Measurements from ENCODE around the gene ABHD17A. TPM values are rescaled to one million over a fixed set of nuclear protein-coding genes. Genes with fewer than 3 reads are reported as not detected.

The ABHD17A gene
- total RNA-seq, 1 donor = 52.5 TPM

DNA sequence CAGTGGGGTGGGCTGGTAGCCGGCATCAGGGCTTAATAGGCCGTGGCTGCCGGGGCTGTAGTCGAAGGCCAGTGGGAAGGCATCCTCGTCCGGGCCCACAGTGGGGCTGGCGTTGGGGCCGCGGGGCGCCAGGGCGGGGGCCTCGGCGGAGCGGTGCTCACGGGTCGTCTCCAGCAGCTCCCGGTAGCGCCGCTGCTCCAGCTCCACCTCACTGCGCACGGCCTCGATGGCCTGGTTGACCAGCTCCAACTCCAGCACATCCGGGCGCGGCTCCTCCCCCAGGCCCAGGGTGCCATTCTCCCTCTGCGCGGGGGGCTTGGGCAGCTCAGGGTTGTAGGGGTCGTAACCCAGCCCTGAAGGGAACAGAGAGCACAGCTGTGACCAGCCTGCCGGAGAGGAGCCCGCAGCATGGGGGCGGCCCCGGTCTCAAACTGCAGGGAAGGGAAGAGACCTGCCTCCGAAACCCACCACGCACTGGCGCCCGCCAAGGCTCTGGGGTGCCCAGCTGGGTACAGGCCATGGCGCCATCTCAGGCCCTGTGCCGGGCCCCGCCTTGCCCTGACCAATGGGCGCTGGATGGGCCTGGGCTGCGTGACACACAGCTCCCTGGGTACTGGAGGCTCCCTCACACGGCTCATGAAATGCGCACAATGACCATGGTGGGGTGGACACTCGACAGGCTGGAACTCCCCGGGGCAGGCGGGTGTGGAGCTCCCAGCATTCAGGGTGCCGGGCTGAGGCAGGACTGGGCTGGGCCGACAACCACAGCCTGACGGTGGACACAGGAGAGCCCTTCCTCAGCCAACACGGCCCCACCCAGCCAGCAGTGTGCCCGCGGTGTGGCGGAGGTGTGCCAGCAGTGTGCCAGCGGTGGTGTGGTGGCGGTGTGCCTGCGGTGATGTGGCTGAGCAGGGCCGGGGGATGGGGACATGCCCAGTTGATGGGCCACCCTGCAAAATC is 56.7 kb downstream of the ABHD17A start:
- H2AFZ ChIP-seq (ENCODE audit: low read length) = no peak overlapping the region
- no peak overlapping the region for H3K4me2 ChIP-seq (ENCODE audit: insufficient read depth, low read length)
- no peaks in the 10 kb centered on the region for H3K9me3 ChIP-seq (ENCODE audit: low read depth, low read length)
- H4K20me1 ChIP-seq (ENCODE audit: insufficient read depth, low read length) = peaks cover 42% of the 10 kb centered on the region
- H3K4me1 ChIP-seq (ENCODE audit: insufficient read depth, low read length) = no peaks in the 10 kb centered on the region
- H3K27me3 ChIP-seq (ENCODE audit: insufficient read depth, low read length) = no peaks in the 10 kb centered on the region
- TF ChIP-seq, protein P1, sequence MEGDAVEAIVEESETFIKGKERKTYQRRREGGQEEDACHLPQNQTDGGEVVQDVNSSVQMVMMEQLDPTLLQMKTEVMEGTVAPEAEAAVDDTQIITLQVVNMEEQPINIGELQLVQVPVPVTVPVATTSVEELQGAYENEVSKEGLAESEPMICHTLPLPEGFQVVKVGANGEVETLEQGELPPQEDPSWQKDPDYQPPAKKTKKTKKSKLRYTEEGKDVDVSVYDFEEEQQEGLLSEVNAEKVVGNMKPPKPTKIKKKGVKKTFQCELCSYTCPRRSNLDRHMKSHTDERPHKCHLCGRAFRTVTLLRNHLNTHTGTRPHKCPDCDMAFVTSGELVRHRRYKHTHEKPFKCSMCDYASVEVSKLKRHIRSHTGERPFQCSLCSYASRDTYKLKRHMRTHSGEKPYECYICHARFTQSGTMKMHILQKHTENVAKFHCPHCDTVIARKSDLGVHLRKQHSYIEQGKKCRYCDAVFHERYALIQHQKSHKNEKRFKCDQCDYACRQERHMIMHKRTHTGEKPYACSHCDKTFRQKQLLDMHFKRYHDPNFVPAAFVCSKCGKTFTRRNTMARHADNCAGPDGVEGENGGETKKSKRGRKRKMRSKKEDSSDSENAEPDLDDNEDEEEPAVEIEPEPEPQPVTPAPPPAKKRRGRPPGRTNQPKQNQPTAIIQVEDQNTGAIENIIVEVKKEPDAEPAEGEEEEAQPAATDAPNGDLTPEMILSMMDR (IDR thresholded peaks at IDR 0.05; ENCODE audit: extremely low read depth, low read depth, low read length) = no peak
- no peak overlapping the region for H3K27ac ChIP-seq (ENCODE audit: low read depth, low read length)
- no peak for DNase-seq (ENCODE audit: insufficient read length, low spot score, missing footprints)
- H3K79me2 ChIP-seq (ENCODE audit: insufficient read depth, low read length) = peaks cover 54% of the 10 kb centered on the region
- no peak overlapping the region for H3K4me3 ChIP-seq (ENCODE audit: insufficient read depth, low read length)
- H3K36me3 ChIP-seq (ENCODE audit: insufficient read depth, low read length) = peaks cover 16% of the 10 kb centered on the region

DNA sequence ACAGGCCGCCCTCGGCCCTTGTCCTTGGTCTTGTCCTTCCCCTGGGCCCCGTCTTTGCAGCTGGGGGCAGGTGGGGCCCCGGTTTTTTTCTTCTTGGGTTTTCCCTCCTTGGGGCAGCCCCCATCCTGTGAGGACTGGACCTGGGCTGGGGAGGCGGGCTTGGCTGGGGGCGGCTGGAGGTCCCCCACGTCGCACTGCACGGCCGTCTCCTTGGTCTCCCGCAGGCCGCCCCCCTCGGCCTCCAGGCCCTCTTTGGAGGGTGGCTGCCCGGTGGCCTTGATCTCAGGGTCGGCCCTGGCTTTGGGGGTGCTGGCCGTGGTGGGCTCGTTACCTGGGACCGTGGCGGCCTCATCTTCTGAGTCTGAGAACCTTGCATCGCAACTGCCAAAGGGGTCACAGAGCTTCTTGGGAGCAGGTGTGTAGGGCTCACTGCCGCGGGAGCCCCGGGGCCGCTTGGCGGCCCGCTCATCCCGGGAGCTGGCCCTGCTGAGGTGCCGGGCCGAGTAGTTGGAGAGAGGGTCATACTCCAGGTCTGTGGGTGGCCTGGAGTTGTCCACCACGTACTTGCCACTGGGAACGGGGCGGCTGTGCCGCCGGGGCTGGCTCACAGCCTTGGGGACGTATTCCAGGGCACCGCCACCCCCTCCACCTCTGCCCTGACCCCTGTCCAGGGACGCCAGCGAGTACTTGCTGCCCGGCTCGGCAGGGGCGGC is 57.6 kb downstream of the ABHD17A start:
- H3K36me3 ChIP-seq (ENCODE audit: insufficient read depth, low read length) = peaks cover 16% of the 10 kb centered on the region
- H3K79me2 ChIP-seq (ENCODE audit: insufficient read depth, low read length) = peaks cover 46% of the 10 kb centered on the region
- no peak overlapping the region for H3K4me3 ChIP-seq (ENCODE audit: insufficient read depth, low read length)
- H3K27ac ChIP-seq (ENCODE audit: low read depth, low read length) = no peak overlapping the region
- H4K20me1 ChIP-seq (ENCODE audit: insufficient read depth, low read length) = peaks cover 40% of the 10 kb centered on the region
- no peaks in the 10 kb centered on the region for H3K27me3 ChIP-seq (ENCODE audit: insufficient read depth, low read length)
- H3K4me1 ChIP-seq (ENCODE audit: insufficient read depth, low read length) = no peaks in the 10 kb centered on the region
- no peaks in the 10 kb centered on the region for H3K9me3 ChIP-seq (ENCODE audit: low read depth, low read length)
- TF ChIP-seq, protein P1 (IDR thresholded peaks at IDR 0.05; ENCODE audit: extremely low read depth, low read depth, low read length) = no peak
- no peak overlapping the region for H2AFZ ChIP-seq (ENCODE audit: low read length)
- H3K4me2 ChIP-seq (ENCODE audit: insufficient read depth, low read length) = no peak overlapping the region
- DNase-seq (ENCODE audit: insufficient read length, low spot score, missing footprints) = peak; percentile 90

Other genes starting within 250 kb of the ABHD17A start
- 46.6 and 55.0 TPM in 2 replicates for gene TCF3, start 232.9 kb downstream of the ABHD17A start, total RNA-seq
- not detected in 2 replicates for gene ONECUT3, start 132.0 kb downstream of the ABHD17A start, total RNA-seq
- gene ATP8B3, start 73.2 kb downstream of the ABHD17A start, total RNA-seq = 0.59 and 0.72 TPM in 2 replicates
- 8.5 and 9.4 TPM in 2 replicates for gene REXO1, start 37.0 kb downstream of the ABHD17A start, total RNA-seq
- gene KLF16, start 21.9 kb downstream of the ABHD17A start, total RNA-seq = 6.9 and 11.5 TPM in 2 replicates
- gene ADAT3, start 19.9 kb upstream of the ABHD17A start, total RNA-seq = 3.3 and 3.8 TPM in 2 replicates
- 55.7 and 70.6 TPM in 2 replicates for gene SCAMP4, start 19.9 kb upstream of the ABHD17A start, total RNA-seq
- gene CSNK1G2, start 55.7 kb upstream of the ABHD17A start, total RNA-seq = 68.8 and 70.1 TPM in 2 replicates
- gene BTBD2, start 130.2 kb upstream of the ABHD17A start, total RNA-seq = 57.5 and 57.8 TPM in 2 replicates
- gene MKNK2, start 165.7 kb upstream of the ABHD17A start, total RNA-seq = 82.5 and 84.6 TPM in 2 replicates
- 34.0 and 35.1 TPM in 2 replicates for gene MOB3A, start 210.8 kb upstream of the ABHD17A start, total RNA-seq
- gene IZUMO4, start 211.4 kb upstream of the ABHD17A start, total RNA-seq = 0.36 and 2.4 TPM in 2 replicates

Measured in osteoblast (primary cell).